CD4-positive, alpha-beta T cell treated with Interleukin-10 for 1 hour (primary cell): ENCODE measurements around the gene B3GLCT.
A peak's percentile ranks its signal among the peaks of the same experiment; 100 is the strongest.

Source experiments
- DNase-seq: peaks from one replicate; pipeline ENCODE4 v3.0.0-alpha.2; 2020

The B3GLCT gene

DNA sequence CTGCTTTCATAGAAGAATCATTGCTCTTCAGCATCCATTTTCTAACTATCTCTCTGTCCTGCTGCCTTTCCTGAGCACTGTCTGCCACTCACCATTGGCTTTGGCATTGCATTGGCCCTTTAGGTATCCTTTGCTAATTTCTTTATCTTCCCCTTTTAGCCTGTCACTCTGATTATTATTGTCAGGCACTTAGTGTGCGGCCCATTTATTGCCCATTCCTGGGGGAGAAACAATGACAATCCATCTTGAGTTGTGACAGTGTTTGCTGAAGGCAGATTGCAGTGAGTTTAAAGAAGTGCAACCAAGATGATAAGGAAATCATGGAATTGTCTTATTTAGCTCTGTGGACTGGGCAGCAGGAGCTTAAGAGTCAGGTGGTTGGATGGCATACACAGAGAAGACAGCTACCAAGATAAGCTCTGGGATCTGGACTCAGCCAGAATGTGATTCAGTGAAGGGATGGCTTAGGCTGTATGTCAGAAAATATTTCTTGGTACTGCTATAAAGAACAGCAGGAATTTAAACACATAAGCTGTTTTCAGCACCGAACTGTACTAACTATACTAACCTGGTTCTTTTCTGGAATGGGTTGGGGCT is 25.3 kb downstream of the B3GLCT start:
- DNase-seq = no peak

DNA sequence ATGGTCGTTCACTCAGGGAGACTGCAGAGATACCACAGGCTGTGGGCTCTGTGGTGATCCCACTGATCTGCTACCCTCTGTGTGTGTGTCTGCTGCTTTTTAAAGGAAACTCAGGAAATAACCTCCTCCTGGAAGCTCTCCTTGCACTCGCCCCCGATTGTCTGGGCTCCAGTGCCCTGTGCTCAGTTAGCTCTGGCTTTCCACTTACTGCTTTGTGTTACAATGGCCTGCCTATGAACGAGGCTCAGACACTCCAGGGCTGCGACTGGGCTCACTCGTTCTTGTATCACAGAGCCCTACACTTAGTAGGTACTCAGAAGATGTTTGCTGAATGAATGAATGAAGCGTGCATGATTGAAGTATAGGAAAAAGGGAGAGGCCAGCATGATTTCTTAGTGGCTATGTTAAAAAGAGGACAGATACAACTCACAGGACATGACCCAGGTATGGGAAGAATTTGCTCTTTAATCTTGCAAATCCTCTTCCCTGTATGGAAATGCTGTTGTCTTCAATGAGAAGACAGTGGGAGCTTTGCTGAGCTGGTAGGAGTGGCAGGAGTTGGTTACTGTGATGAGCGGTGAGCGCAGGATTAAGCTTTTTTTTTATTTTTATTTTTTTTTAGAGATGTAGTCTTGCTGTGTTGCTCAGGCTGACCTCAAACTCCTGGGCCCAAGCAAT is 26.4 kb downstream of the B3GLCT start:
- no peak for DNase-seq

DNA sequence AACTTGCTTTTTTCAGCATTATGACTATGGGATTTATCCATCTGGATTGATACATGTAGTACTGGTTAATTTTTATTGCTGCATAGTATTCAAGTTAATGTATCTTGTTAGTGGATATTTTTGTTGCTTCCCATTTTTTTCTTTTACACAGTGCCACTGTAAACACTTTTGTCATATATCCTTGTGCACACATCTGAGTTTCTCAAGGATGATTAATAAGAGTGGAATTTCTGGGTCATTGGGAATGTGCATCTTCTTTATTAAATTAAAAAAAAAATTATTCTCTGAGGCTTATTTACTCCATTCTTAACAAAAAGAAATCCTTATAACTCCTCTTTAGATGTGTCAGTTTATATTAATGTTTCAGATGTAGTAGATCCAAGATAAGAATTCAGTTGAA is 27.3 kb downstream of the B3GLCT start:
- DNase-seq = no peak

DNA sequence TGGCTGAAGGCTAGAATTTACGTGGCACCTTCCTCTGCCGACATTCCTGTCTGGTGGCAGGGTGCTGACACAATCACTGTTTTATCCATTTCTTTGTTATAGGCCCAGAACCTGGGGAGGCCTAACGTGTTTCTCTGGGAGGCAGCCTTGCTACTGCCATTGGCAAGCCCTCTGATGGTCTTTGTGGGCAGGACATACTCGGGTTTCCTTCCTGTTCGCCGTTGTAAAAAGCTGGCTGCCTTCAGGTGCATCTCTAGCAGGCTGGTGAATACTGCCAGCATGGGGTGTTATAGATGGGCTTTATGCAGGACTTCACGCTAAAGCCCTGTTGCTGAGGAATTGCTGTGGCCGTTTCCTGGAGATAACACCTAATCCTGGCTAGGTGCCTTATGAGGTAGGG is 28.1 kb downstream of the B3GLCT start:
- DNase-seq = no peak

DNA sequence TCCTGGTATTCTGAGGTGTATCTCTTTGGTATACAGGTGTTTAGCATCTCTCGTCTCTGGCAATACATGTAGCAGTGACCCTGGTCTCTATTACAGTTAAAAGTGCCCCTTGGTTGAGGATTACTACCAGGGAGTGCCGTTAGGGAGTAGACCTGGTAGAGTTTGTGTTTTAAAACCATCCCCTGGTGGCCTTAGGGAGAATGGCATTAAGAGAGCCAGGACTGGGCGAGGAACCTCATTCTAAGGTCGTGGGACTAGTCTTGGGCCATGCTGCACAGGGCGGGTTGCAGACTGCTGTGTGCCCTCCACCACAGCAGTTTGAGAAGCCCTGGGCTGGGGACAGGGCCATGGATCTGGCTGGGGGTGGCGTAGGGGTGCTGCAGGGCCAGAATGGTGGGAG is 35.0 kb downstream of the B3GLCT start:
- DNase-seq = no peak

DNA sequence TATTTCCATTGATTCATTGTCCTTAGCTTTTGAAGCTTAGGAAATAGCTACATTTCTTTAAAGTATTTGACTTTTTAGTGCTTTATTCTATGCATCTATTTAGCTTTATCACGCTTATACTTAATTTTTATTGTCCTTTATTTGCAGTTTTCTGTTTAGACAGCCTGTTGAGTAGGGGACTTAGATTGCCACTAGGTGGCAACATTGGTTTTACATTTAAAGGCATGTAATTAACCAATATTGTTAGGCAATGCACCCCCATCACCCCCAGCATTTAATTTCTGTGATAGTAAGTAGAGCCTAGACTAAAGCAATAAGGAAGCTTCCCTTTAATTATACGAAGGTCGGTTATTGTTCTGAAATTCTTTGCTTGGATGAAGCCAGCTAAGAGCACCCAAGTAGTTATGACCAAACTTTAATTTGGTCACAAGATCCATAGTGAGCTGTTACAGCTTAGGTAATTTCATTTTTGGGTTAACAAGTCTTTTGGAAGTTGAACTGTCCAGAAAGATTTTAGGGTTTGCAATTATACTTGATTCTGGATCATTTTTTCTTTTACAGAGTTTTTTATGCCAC is 36.5 kb downstream of the B3GLCT start:
- peak; percentile 26 for DNase-seq

DNA sequence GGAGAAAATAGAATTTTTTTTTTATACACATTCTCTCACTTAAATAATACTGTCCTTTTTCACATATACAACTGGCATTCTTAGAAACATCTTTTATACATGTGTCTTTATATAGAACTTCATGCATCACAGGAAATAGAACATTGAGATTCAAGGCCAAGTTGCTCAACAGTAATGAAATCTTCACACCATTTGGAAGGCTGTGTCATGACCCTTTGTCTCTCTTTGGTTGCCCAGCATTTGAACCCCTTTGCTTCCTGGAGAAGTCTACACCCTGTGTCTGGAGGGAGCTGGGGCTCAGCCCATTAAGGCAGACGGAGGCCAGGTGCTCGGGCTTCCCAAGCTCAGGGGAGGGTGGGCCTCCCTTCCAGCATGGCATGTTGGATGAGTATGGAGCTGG is 41.1 kb downstream of the B3GLCT start:
- no peak for DNase-seq

DNA sequence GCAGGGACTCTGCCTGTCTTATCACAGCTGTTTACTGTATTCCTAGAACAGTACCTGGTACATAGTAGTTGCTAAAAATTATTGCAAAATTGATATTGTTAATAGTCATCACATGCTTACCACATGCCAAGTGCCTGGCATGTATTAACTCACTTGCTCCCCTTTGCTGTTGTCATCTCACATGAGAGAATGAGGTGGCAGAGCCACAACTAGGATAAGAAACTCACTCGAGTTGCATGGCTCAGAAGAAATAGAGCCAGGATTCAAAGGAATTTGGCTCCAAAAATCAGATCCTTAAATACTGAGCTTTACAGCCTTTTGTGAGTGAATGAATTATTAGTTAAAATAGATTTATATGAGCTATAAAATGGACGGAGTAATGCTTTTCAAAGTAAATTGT is 42.6 kb downstream of the B3GLCT start:
- no peak for DNase-seq

DNA sequence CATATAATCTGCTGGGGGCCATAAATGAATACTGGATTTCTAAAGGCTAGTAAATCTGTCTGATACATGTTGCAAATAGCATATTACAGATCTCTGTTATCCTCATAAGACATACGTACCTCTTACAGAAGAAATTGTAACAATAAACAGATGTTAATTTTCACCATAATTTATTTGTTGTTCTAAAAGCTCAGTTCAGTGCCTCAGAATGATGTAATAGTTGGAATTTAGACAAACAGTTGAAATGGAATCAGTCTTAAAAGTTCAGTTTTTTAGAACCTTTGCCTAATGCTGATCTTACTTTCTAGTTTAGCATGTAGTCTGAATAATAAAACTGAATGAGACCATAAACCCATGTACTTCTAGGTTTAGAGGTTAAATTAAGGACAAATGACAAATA is 43.1 kb downstream of the B3GLCT start:
- no peak for DNase-seq

DNA sequence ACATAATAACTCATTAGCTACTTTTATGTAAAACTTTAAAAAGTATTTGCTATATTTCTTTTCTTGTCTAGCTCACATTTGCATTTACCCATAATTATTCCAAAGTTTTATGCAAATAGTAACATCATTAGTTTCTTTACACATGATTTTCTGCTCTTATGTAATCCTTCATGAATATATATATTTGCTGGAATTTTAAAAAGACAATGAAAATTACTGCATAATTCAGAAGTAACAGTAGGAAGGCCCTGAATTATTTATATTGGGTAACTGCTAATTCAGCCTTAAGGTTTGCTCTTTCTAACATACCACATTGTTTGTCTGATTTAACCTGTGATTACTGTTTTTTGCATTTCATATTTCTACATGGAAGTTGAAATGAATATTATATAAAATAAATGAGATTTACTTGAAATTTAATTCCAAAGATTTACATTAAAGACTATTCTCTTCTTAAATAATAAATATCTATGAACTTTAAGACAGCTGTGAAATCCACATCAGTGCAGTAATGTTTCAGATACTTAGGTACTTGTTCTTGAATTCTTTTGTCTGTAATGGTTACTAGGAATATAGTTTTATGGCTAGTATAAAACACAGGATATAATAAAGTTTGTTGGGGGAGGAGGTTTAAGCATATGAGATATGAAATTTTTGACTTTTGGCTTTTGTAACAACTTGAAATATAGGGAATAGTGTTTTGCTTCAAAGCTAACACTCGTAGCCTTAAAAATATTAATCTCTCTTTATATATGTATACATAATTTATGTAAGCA is 46.0 kb downstream of the B3GLCT start:
- DNase-seq = no peak

DNA sequence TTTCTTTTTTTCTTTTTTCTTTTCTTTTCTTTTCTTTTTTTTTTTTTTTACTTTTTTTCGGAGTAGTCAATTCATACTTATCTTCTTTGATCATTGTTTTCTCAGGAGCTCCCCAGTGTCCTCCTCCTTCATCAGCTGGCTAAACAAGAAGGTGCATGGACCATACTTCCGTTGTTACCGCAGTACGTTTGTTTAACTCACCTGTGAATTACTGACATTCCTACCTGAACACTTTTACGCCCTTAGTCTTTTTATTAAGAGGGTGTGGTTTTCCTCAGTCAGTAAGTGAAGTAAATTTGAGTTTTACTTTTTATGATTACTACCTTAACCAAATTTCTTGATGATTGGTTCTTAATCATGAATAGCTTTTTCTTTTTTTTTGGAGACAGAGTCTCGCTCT is 47.1 kb downstream of the B3GLCT start:
- no peak for DNase-seq

DNA sequence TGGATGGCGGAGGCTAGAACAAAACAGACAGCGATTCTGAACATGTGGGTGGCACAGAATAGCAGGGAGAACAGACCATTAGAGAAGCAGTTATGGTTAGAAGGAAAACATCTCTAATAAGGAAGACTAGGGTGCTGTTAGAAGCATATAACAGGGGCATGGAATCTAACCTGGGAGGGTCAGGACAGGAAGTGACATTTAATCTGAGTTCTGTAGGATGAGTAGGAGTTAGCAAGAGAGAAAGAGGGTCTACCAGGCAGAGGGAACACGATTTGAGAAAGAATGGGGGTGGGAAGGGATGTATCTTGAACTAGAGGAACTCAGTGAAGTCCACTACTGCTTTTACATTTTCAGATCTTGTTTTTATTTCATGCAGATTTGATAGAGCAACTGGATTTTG is 48.6 kb downstream of the B3GLCT start:
- DNase-seq = no peak

DNA sequence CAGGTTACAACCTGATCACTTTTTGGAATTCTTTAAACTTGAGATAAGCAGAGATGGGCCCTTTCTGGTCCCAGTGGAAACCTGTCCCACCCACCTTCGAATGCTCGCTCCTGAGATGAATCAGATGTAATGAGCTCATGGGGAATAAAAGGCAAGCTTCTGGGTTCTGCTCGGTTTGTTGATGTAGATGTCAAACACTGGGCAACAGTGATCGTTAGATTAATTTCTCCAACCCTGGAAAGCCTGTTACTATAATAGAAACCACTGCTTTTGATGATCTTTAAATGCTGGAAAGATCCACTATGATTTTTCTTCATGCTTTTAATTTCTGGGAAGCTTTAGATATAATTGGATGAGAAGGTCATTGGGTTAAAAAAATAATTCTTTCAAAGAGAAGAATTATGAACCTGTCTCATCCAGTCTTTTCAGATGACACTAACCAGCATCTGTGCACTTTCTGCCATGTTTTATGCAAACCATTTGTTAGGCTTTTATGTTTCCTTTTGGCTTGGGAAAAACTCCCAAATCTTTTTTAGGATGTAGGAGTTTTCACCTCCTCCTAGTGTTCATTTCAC is 49.3 kb downstream of the B3GLCT start:
- no peak for DNase-seq

DNA sequence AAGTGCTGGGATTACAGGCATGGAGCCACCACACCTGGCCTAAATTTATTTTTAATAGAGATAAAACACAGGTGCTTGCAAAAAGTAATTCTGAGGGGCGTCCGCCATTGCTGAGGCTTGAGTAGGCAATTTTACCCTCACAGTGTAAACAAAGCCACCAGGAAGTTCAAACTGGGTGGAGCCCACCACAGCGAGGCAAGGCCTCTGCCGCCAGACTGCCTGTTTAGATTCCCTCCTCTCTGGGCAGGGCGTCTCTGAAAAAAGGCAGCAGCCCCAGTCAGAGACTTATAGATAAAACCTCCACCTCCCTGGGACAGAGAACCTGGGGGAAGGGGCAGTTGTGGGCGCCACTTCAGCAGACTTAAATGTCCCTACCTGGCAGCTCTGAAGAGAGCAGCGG is 50.7 kb downstream of the B3GLCT start:
- no peak for DNase-seq

DNA sequence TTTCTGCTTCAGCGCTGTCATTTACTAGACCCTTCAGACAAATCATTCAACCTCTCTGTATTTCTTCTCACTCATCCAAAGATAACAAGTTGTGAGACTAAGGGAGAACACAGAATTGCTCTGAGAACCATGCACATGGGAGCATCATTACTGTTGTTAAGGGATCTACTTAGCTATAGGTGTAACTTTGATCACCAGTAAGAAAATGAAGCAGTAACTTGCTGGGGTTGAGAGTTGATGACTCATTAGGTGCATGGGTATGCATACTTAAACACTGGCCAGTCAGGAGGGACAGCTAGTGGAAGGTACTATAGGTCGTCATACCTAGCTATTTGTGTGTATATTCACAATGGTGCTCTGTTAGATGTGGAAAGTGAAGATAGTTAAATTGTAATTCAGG is 61.5 kb downstream of the B3GLCT start:
- DNase-seq = no peak

DNA sequence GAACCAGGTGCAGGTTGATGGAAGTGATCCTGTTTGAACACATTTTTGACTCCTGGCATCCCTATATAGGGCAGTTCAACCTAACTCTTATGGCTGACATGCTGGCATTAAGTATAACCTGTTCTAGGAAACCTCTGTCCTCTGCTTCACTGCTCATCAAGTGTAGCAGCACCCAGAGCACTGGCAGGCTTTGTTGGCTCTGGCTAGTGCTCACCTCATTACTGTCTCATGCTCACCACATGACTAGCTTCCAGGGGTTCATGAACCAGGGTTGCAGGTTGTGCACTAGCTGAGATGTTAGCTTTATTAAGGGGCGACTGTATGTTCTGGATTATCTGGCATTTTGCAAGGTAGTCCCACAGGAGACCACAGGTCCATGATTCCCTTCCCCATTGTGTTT is 63.6 kb downstream of the B3GLCT start:
- DNase-seq = no peak

DNA sequence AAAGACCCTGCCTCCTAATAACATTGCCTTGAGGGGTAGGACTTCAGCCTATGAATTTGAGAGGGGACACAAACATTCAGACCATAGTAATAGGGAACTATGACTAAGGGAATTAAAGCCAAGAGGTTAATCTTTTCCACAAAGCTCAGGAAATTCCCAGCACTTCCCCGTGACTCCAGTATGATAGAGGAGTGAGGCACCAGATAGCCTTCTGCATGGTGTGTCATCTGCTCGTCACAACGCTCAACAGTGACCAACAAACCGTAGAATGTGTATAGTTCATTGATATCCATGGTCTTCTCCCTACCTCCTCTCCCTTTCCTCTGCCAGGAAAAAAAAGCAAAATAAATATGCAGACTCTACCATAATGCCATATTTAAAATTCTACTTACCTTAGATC is 64.4 kb downstream of the B3GLCT start:
- DNase-seq = no peak

DNA sequence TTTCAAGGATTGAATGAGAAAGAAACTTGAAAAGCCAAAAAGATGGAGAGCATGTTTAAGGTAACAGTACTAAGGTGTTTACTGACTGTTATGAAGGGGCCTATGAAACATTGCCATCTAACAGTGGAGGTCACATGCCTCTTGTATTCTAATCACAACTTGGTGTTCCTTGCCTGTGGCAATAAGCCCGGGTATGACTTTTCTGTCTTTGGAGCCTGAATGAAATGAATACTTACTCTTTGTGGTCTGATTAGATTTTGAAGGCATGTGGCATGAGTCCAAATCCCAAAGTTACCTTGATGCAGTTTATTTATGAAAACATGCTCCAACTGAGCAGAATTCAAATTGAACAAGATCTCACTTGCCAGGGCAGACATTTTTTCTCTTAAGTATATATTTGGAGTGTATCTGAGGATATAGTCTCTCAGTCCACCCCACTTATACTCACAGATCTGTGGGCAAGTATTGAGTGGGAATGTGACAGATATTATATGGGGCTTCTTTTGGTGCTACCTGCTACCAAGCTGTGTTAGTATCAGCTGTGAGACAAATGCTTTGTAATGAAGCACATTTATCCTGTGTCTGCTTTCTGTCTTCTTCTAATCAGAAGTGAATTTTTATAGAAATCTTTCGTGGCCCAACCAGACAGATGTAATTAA is 67.5 kb downstream of the B3GLCT start:
- no peak for DNase-seq

DNA sequence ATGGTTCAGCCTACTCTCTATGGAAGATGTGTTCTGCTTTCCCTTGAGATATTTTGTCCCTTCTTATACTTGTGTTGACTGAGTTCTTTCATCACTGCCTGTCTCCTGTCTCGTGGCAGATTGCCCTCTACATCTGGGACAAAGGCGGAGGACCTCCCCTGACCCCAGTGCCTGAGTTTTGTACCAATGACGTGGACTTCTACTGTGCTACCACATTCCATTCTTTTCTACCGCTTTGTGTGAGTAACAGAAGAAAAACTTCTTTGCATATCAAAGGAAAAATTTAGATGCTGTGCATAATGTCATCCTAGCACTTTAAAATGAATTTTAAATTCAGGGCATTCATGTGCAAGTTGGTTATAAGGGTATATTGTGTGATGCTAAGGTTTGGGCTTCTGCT is 74.6 kb downstream of the B3GLCT start:
- no peak for DNase-seq

DNA sequence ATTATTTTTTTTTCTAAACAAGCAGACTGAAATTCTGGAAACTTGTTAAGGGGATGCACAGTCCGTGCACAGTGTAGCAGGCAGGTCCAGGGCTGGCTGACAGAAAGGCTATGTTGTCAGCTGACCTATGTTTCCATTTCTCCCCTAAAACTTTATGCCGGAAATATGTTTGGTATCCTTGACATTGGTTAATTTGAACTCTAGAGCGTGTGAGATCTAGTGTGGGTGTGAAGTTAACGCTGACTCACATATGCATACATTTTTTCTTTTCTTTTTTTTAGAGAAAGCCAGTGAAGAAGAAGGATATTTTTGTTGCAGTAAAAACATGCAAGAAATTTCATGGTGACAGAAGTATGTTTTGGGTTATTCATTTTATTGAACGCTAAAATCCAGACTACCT is 76.6 kb downstream of the B3GLCT start:
- no peak for DNase-seq

DNA sequence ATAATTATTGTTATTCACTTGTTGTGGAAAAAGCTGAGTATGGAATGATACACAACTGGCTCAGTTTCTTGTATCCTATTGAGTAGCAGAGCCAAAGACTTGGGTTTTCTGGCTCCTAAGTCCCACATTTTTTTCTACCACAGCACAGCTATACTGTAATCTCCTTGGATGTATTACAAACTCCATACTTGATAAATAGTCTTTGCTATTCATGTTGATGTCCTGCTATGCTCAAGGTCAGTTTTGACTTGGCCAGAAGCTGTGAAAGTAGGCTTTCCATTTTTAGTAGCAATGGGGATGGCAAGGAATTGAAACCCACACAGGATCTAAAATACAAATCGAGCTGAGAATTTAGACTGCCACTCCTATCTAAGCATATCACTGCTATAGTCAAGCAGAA is 79.1 kb downstream of the B3GLCT start:
- no peak for DNase-seq

DNA sequence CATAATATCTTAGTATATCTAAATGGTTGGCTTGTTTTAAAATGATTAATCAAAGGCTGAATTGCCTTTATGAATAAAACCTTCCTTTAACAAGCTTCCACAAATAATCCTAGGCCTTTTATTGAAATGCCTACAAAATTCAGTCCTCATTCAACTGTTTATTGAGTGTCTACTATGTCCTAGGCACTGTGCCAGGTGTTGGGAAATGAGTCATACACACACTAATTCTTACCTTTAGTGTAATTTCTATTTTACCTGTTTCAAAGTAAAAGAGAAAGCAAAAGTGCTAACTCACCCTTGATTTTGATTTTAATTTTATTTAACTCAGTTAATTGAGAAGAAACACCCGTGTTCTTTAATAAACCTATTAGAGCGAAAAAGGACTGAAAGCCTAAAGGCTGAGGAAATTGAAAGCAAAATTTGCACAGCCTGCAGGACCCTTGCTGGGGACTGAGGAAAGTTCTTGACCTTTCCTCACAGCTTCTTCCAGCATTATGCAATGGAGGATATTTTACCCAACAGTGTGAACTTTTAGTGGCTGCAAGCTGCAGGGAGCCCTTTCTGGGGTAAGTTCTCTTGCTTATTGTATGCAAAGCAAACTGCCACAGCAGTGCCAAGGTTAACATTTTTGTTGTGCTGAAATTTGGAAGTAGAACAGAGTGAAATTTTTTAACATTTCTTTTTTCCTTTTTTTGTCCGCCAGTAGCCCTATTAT is 83.1 kb downstream of the B3GLCT start:
- no peak for DNase-seq

DNA sequence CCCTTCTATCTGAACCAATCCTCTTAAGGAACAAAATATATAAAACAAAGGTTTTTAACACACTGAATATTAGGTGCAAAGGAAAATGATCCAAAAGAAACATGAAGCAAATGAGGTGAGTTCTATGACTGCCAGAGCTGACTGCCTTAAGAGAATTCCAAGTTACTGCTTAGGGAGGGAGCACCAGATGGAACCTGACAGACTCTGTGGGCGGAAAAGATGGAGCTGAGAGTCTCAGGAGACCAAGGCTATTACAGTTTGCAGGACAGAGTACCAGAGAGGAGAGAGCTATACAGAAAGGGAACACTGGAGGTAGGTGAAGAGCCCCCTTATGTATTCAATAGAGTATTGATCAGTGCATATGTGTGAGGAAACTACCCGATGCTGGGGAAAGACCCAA is 87.2 kb downstream of the B3GLCT start:
- DNase-seq = no peak
